H1 (cell line): Measurements from ENCODE around the gene C21orf58.

Experiments used
- E2F6 ChIP-seq: IDR thresholded peaks from 2 replicates; pipeline ENCODE4 v1.6.1; 2012; ENCODE audit warnings: inconsistent platforms
- EZH2 ChIP-seq: fragments of 200-600 bp; sonication (generic); IDR thresholded peaks from 2 replicates; pipeline ENCODE4 v1.7.1; 2012; ENCODE audit warnings: low read depth, mild to moderate bottlenecking, moderate library complexity, low read length, inconsistent platforms; ENCODE audit not compliant: severe bottlenecking
- HDAC6 ChIP-seq: IDR thresholded peaks from one replicate; pipeline ENCODE4 v1.7.1; 2012; ENCODE audit warnings: low read depth, mild to moderate bottlenecking, inconsistent platforms, low read length, moderate library complexity
- JUND ChIP-seq: IDR thresholded peaks from 2 replicates; pipeline ENCODE4 v1.6.1; 2011; ENCODE audit warnings: mild to moderate bottlenecking, improper control_type of control experiment, low read length
- POLR2A ChIP-seq, 2 experiments: IDR thresholded peaks; 1 replicate in 1 of 2; 2 replicates in 1 of 2; pipeline ENCODE4 v1.6.1; 2011; ENCODE audit warnings: low read depth in 2 of 2, low read length in 2 of 2, mild to moderate bottlenecking in 2 of 2; ENCODE audit errors: control extremely low read depth in 1 of 2
- POLR2AphosphoS5 ChIP-seq: IDR thresholded peaks from 2 replicates; pipeline ENCODE4 v1.6.1; 2011; ENCODE audit warnings: low read depth, low read length
- RAD21 ChIP-seq, 2 experiments: IDR thresholded peaks in 1 of 2; conservative IDR thresholded peaks in 1 of 2; 2 replicates each; pipeline ENCODE4 v1.6.1; 2011; ENCODE audit warnings: low read depth in 2 of 2, low read length in 2 of 2, improper control_type of control experiment in 1 of 2, inconsistent platforms in 1 of 2, mild to moderate bottlenecking in 1 of 2, moderate library complexity in 1 of 2
- SP1 ChIP-seq: IDR thresholded peaks from 2 replicates; pipeline ENCODE4 v1.6.1; 2011; ENCODE audit warnings: low read depth, low read length
- SUZ12 ChIP-seq: fragments of 200-600 bp; sonication (generic); IDR thresholded peaks from 2 replicates; pipeline ENCODE4 v1.6.1; 2012; ENCODE audit warnings: mild to moderate bottlenecking, inconsistent platforms, low read length, moderate library complexity, mixed read lengths
- YY1 ChIP-seq: IDR thresholded peaks from 2 replicates; pipeline ENCODE4 v1.6.1; 2011; ENCODE audit warnings: low read depth, mild to moderate bottlenecking, low read length
- TF ChIP-seq, protein P1 (sequence below), 3 experiments: IDR thresholded peaks; 1 replicate in 2 of 3; 2 replicates in 1 of 3; pipeline versions ENCODE4 v1.5.1 to v1.6.1; 2011; ENCODE audit warnings: low read length in 3 of 3, mild to moderate bottlenecking in 3 of 3, inconsistent platforms in 2 of 3, low read depth in 1 of 3, moderate library complexity in 1 of 3; ENCODE audit not compliant: insufficient read depth in 1 of 3; ENCODE audit errors: control extremely low read depth in 1 of 3

GRCh38 chr21:46329796-46330195 lies 6.1 kb upstream of the C21orf58 start:
- TF ChIP-seq, protein P1, sequence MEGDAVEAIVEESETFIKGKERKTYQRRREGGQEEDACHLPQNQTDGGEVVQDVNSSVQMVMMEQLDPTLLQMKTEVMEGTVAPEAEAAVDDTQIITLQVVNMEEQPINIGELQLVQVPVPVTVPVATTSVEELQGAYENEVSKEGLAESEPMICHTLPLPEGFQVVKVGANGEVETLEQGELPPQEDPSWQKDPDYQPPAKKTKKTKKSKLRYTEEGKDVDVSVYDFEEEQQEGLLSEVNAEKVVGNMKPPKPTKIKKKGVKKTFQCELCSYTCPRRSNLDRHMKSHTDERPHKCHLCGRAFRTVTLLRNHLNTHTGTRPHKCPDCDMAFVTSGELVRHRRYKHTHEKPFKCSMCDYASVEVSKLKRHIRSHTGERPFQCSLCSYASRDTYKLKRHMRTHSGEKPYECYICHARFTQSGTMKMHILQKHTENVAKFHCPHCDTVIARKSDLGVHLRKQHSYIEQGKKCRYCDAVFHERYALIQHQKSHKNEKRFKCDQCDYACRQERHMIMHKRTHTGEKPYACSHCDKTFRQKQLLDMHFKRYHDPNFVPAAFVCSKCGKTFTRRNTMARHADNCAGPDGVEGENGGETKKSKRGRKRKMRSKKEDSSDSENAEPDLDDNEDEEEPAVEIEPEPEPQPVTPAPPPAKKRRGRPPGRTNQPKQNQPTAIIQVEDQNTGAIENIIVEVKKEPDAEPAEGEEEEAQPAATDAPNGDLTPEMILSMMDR (IDR thresholded peaks at IDR 0.05; ENCODE audit: control extremely low read depth in 1 of 3, insufficient read depth in 1 of 3, low read depth in 1 of 3, low read length in 3 of 3) = no peak
- TF ChIP-seq EZH2 (no peak), POLR2AphosphoS5 (no peak), HDAC6 (no peak), YY1 (no peak), SUZ12 (no peak), SP1 (no peak), RAD21 (IDR thresholded peaks at IDR 0.05 in 1 of 2, conservative IDR thresholded peaks at IDR 0.05 in 1 of 2; ENCODE audit: low read depth in 2 of 2, low read length in 2 of 2) (no peak), E2F6 (no peak), JUND (no peak), POLR2A (IDR thresholded peaks at IDR 0.05; ENCODE audit: control extremely low read depth in 1 of 2, low read depth in 2 of 2, low read length in 2 of 2) (no peak)
